Measurements from ENCODE around the gene GHRHR.

Gene GHRHR

GRCh38 chr7:30922596-30922995 is 41.2 kb upstream of the GHRHR start:
- WGBS (ENCODE audit: extremely low coverage, insufficient coverage, low lambda C conversion rate): no CpG with 5 or more reads among the region's 9 CpGs
- no peak overlapping the region for H3K23ac ChIP-seq (ENCODE audit: low read length)
- no peak for DNase-seq
- no peak overlapping the region for H2BK5ac ChIP-seq (ENCODE audit: low read length)
- H2BK15ac ChIP-seq (replicated peaks; ENCODE audit: low read depth): no peak overlapping the region
- no peaks in the 10 kb centered on the region for H3K4me1 ChIP-seq (ENCODE audit: control insufficient read depth, low read depth, low read length)
- H3K56ac ChIP-seq (ENCODE audit: low read length): no peak overlapping the region
- no peak overlapping the region for H3K18ac ChIP-seq (ENCODE audit: low read length)
- H3K4me3 ChIP-seq (ENCODE audit: low read length): no peak overlapping the region
- no peak overlapping the region for H4K5ac ChIP-seq (ENCODE audit: low read length)
- no peaks in the 10 kb centered on the region for H3K79me1 ChIP-seq (ENCODE audit: low read length)
- H3K4ac ChIP-seq (ENCODE audit: low read depth, low read length): no peak overlapping the region
- no peak overlapping the region for H2BK120ac ChIP-seq (ENCODE audit: low read depth, low read length)
- no peaks in the 10 kb centered on the region for H3K36me3 ChIP-seq (ENCODE audit: control insufficient read depth, insufficient read depth, low read length)
- no peak overlapping the region for H4K8ac ChIP-seq (ENCODE audit: low read depth, low read length)
- no peak overlapping the region for H3K27ac ChIP-seq (ENCODE audit: low read depth, low read length)
- H3K4me2 ChIP-seq (ENCODE audit: low read length): no peak overlapping the region
- no peaks in the 10 kb centered on the region for H3K79me2 ChIP-seq (ENCODE audit: control insufficient read depth, insufficient read depth, low read length)
- H3K9ac ChIP-seq (ENCODE audit: low read length): no peak overlapping the region
- H2AK5ac ChIP-seq (ENCODE audit: low read length): no peak overlapping the region
- H3K27me3 ChIP-seq (ENCODE audit: insufficient read depth, low read length, poor library complexity): no peaks in the 10 kb centered on the region

DNA sequence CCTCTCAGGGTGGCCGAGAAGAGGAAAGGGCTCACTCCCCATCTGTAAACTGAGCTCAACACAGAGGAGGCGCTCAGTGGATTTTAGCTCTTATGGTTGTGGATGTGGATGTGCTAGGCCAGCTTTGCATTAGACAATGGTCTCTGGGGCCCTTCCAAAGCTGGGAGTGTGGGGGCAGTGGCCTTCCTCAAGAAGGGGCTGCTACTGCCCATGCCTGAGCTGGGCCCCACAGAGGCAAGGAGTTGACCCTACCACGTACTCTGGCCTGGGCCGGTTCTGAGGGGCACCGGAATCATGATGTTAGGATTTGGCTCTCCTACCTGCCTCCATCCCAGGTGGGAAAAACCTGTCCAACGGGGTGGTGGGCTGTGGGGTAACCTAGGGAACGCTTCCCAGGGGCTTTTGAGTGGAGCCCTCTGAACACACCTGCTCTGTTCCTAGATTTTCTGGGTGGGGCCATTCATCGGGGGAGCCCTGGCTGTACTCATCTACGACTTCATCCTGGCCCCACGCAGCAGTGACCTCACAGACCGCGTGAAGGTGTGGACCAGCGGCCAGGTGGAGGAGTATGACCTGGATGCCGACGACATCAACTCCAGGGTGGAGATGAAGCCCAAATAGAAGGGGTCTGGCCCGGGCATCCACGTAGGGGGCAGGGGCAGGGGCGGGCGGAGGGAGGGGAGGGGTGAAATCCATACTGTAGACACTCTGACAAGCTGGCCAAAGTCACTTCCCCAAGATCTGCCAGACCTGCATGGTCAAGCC is 40.6 kb upstream of the GHRHR start:
- no peak overlapping the region for H3K56ac ChIP-seq (ENCODE audit: low read length)
- DNase-seq: no peak
- H3K79me1 ChIP-seq (ENCODE audit: low read length): no peaks in the 10 kb centered on the region
- H2BK5ac ChIP-seq (ENCODE audit: low read length): no peak overlapping the region
- no peak overlapping the region for H3K4me3 ChIP-seq (ENCODE audit: low read length)
- H2AK5ac ChIP-seq (ENCODE audit: low read length): no peak overlapping the region
- no peak overlapping the region for H3K9ac ChIP-seq (ENCODE audit: low read length)
- no peak overlapping the region for H4K5ac ChIP-seq (ENCODE audit: low read length)
- no peak overlapping the region for H2BK120ac ChIP-seq (ENCODE audit: low read depth, low read length)
- H3K36me3 ChIP-seq (ENCODE audit: control insufficient read depth, insufficient read depth, low read length): no peaks in the 10 kb centered on the region
- no peaks in the 10 kb centered on the region for H3K27me3 ChIP-seq (ENCODE audit: insufficient read depth, low read length, poor library complexity)
- no CpG with 5 or more reads among the region's 19 CpGs for WGBS (ENCODE audit: extremely low coverage, insufficient coverage, low lambda C conversion rate)
- no peak overlapping the region for H3K27ac ChIP-seq (ENCODE audit: low read depth, low read length)
- no peak overlapping the region for H2BK15ac ChIP-seq (replicated peaks; ENCODE audit: low read depth)
- H4K8ac ChIP-seq (ENCODE audit: low read depth, low read length): no peak overlapping the region
- H3K4me1 ChIP-seq (ENCODE audit: control insufficient read depth, low read depth, low read length): no peaks in the 10 kb centered on the region
- no peak overlapping the region for H3K4me2 ChIP-seq (ENCODE audit: low read length)
- no peak overlapping the region for H3K4ac ChIP-seq (ENCODE audit: low read depth, low read length)
- no peak overlapping the region for H3K18ac ChIP-seq (ENCODE audit: low read length)
- no peak overlapping the region for H3K23ac ChIP-seq (ENCODE audit: low read length)
- no peaks in the 10 kb centered on the region for H3K79me2 ChIP-seq (ENCODE audit: control insufficient read depth, insufficient read depth, low read length)

DNA sequence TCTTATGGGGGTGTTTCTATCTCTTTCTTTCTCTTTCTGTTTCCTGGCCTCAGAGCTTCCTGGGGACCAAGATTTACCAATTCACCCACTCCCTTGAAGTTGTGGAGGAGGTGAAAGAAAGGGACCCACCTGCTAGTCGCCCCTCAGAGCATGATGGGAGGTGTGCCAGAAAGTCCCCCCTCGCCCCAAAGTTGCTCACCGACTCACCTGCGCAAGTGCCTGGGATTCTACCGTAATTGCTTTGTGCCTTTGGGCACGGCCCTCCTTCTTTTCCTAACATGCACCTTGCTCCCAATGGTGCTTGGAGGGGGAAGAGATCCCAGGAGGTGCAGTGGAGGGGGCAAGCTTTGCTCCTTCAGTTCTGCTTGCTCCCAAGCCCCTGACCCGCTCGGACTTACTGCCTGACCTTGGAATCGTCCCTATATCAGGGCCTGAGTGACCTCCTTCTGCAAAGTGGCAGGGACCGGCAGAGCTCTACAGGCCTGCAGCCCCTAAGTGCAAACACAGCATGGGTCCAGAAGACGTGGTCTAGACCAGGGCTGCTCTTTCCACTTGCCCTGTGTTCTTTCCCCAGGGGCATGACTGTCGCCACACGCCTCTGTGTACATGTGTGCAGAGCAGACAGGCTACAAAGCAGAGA is 39.9 kb upstream of the GHRHR start:
- WGBS (ENCODE audit: extremely low coverage, insufficient coverage, low lambda C conversion rate): no CpG with 5 or more reads among the region's 13 CpGs
- no peak overlapping the region for H4K8ac ChIP-seq (ENCODE audit: low read depth, low read length)
- no peaks in the 10 kb centered on the region for H3K4me1 ChIP-seq (ENCODE audit: control insufficient read depth, low read depth, low read length)
- no peak overlapping the region for H2BK120ac ChIP-seq (ENCODE audit: low read depth, low read length)
- H3K4ac ChIP-seq (ENCODE audit: low read depth, low read length): no peak overlapping the region
- no peak overlapping the region for H2BK5ac ChIP-seq (ENCODE audit: low read length)
- H3K4me2 ChIP-seq (ENCODE audit: low read length): no peak overlapping the region
- DNase-seq: no peak
- H2AK5ac ChIP-seq (ENCODE audit: low read length): no peak overlapping the region
- H3K27ac ChIP-seq (ENCODE audit: low read depth, low read length): no peak overlapping the region
- H2BK15ac ChIP-seq (replicated peaks; ENCODE audit: low read depth): no peak overlapping the region
- H4K5ac ChIP-seq (ENCODE audit: low read length): no peak overlapping the region
- no peak overlapping the region for H3K18ac ChIP-seq (ENCODE audit: low read length)
- H3K27me3 ChIP-seq (ENCODE audit: insufficient read depth, low read length, poor library complexity): no peaks in the 10 kb centered on the region
- no peak overlapping the region for H3K9ac ChIP-seq (ENCODE audit: low read length)
- no peaks in the 10 kb centered on the region for H3K79me1 ChIP-seq (ENCODE audit: low read length)
- H3K36me3 ChIP-seq (ENCODE audit: control insufficient read depth, insufficient read depth, low read length): no peaks in the 10 kb centered on the region
- no peak overlapping the region for H3K4me3 ChIP-seq (ENCODE audit: low read length)
- no peak overlapping the region for H3K56ac ChIP-seq (ENCODE audit: low read length)
- H3K23ac ChIP-seq (ENCODE audit: low read length): no peak overlapping the region
- no peaks in the 10 kb centered on the region for H3K79me2 ChIP-seq (ENCODE audit: control insufficient read depth, insufficient read depth, low read length)

DNA sequence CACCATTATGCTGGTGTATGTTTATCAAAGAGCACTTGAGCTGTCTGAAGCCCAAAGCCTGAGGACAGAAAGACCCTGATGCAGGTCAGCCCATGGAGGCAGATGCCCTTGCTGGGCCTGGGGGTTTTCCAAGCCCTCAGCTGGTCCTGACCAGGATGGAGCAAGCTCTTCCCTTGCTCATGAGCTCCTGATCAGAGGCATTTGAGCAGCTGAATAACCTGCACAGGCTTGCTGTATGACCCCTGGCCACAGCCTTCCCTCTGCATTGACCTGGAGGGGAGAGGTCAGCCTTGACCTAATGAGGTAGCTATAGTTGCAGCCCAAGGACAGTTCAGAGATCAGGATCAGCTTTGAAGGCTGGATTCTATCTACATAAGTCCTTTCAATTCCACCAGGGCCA is 39.1 kb upstream of the GHRHR start:
- Histone ChIP-seq H2BK15ac (replicated peaks; ENCODE audit: low read depth) (no peak overlapping the region), H3K18ac (ENCODE audit: low read length) (no peak overlapping the region), H3K23ac (ENCODE audit: low read length) (no peak overlapping the region), H2BK120ac (ENCODE audit: low read depth, low read length) (no peak overlapping the region), H2AK5ac (ENCODE audit: low read length) (no peak overlapping the region), H3K79me2 (ENCODE audit: control insufficient read depth, insufficient read depth, low read length) (no peaks in the 10 kb centered on the region), H3K36me3 (ENCODE audit: control insufficient read depth, insufficient read depth, low read length) (no peaks in the 10 kb centered on the region), H3K4me2 (ENCODE audit: low read length) (no peak overlapping the region), H3K27ac (ENCODE audit: low read depth, low read length) (no peak overlapping the region), H3K79me1 (ENCODE audit: low read length) (no peaks in the 10 kb centered on the region), H3K4me3 (ENCODE audit: low read length) (no peak overlapping the region), H4K5ac (ENCODE audit: low read length) (no peak overlapping the region), H3K56ac (ENCODE audit: low read length) (no peak overlapping the region), H2BK5ac (ENCODE audit: low read length) (no peak overlapping the region), H4K8ac (ENCODE audit: low read depth, low read length) (no peak overlapping the region), H3K9ac (ENCODE audit: low read length) (no peak overlapping the region), H3K4ac (ENCODE audit: low read depth, low read length) (no peak overlapping the region), H3K4me1 (ENCODE audit: control insufficient read depth, low read depth, low read length) (no peaks in the 10 kb centered on the region), H3K27me3 (ENCODE audit: insufficient read depth, low read length, poor library complexity) (no peaks in the 10 kb centered on the region)
- DNase-seq: no peak

DNA sequence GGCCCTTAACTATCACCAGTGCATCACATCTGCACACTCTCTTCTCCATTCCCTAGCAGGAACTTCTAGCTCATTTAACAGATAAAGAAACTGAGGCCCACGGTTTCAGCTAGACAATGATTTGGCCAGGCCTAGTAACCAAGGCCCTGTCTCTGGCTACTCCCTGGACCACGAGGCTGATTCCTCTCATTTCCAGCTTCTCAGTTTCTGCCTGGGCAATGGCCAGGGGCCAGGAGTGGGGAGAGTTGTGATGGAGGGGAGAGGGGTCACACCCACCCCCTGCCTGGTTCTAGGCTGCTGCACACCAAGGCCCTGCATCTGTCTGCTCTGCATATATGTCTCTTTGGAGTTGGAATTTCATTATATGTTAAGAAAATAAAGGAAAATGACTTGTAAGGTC is 38.6 kb upstream of the GHRHR start:
- Histone ChIP-seq H3K56ac (ENCODE audit: low read length) (no peak overlapping the region), H2BK15ac (replicated peaks; ENCODE audit: low read depth) (no peak overlapping the region), H3K79me1 (ENCODE audit: low read length) (no peaks in the 10 kb centered on the region), H3K18ac (ENCODE audit: low read length) (no peak overlapping the region), H3K4ac (ENCODE audit: low read depth, low read length) (no peak overlapping the region), H3K23ac (ENCODE audit: low read length) (no peak overlapping the region), H2BK5ac (ENCODE audit: low read length) (no peak overlapping the region), H3K9ac (ENCODE audit: low read length) (no peak overlapping the region), H4K8ac (ENCODE audit: low read depth, low read length) (no peak overlapping the region), H3K79me2 (ENCODE audit: control insufficient read depth, insufficient read depth, low read length) (no peaks in the 10 kb centered on the region), H3K4me2 (ENCODE audit: low read length) (no peak overlapping the region), H3K36me3 (ENCODE audit: control insufficient read depth, insufficient read depth, low read length) (no peaks in the 10 kb centered on the region), H4K5ac (ENCODE audit: low read length) (no peak overlapping the region), H2BK120ac (ENCODE audit: low read depth, low read length) (no peak overlapping the region), H3K4me3 (ENCODE audit: low read length) (no peak overlapping the region), H3K4me1 (ENCODE audit: control insufficient read depth, low read depth, low read length) (no peaks in the 10 kb centered on the region), H3K27me3 (ENCODE audit: insufficient read depth, low read length, poor library complexity) (no peaks in the 10 kb centered on the region), H3K27ac (ENCODE audit: low read depth, low read length) (no peak overlapping the region), H2AK5ac (ENCODE audit: low read length) (no peak overlapping the region)
- no peak for DNase-seq
- WGBS (ENCODE audit: extremely low coverage, insufficient coverage, low lambda C conversion rate): no CpG with 5 or more reads among the region's 2 CpGs

DNA sequence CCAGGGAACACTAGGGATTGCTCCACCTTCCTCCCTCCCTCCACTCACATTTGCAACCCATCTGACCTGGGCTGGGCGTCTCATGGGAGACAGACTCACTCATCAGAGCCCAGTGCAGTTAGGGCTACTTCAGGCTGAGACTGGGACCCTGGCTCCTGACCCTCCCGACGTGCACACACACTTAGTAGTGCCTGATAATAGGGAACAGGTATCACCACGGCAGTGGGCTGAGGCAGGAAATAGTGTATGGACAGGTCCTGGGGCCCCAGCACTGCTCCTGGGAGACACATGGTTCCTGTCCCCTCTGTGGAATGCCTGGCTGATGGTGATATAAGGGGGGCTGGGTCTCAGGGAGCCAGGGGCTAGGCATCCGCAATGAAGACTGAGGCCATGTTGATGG is 37.8 kb upstream of the GHRHR start:
- Histone ChIP-seq H3K4ac (ENCODE audit: low read depth, low read length) (no peak overlapping the region), H3K4me3 (ENCODE audit: low read length) (no peak overlapping the region), H4K8ac (ENCODE audit: low read depth, low read length) (no peak overlapping the region), H3K27ac (ENCODE audit: low read depth, low read length) (no peak overlapping the region), H2BK120ac (ENCODE audit: low read depth, low read length) (no peak overlapping the region), H3K56ac (ENCODE audit: low read length) (no peak overlapping the region), H3K4me2 (ENCODE audit: low read length) (no peak overlapping the region), H3K23ac (ENCODE audit: low read length) (no peak overlapping the region), H3K36me3 (ENCODE audit: control insufficient read depth, insufficient read depth, low read length) (no peaks in the 10 kb centered on the region), H3K79me1 (ENCODE audit: low read length) (no peaks in the 10 kb centered on the region), H3K18ac (ENCODE audit: low read length) (no peak overlapping the region), H3K9ac (ENCODE audit: low read length) (no peak overlapping the region), H3K79me2 (ENCODE audit: control insufficient read depth, insufficient read depth, low read length) (no peaks in the 10 kb centered on the region), H4K5ac (ENCODE audit: low read length) (no peak overlapping the region), H3K4me1 (ENCODE audit: control insufficient read depth, low read depth, low read length) (no peaks in the 10 kb centered on the region), H2AK5ac (ENCODE audit: low read length) (no peak overlapping the region), H2BK15ac (replicated peaks; ENCODE audit: low read depth) (no peak overlapping the region), H2BK5ac (ENCODE audit: low read length) (no peak overlapping the region), H3K27me3 (ENCODE audit: insufficient read depth, low read length, poor library complexity) (no peaks in the 10 kb centered on the region)
- no peak for DNase-seq
- WGBS (ENCODE audit: extremely low coverage, insufficient coverage, low lambda C conversion rate): no CpG with 5 or more reads among the region's 5 CpGs

All from mesendoderm (in vitro differentiated cells).